Measurements from ENCODE around the gene ROPN1B.

- TF ChIP-seq CTCF (IDR thresholded peaks at IDR 0.05), result no peak
- TF ChIP-seq POLR2AphosphoS5 (IDR thresholded peaks at IDR 0.05), result no peak
Observed at GRCh38 chr3:126002189-126002588, 33.2 kb downstream of the ROPN1B start.

All from suprapubic skin (tissue), 3 donors.